Activated CD8-positive, alpha-beta memory T cell treated with anti-CD3 and anti-CD28 coated beads for 4 hours (primary cell): Measurements from ENCODE around the gene DGKD.

Experiments used
- DNase-seq, 2 donors: peaks; one replicate each; pipeline ENCODE4 v3.0.0-alpha.2; 2020; ENCODE audit warnings: low read depth in 2 of 2

The DGKD gene

GRCh38 chr2:233474308-233475160 lies 120.2 kb downstream of the DGKD start:
- DNase-seq, result no peak

- DNase-seq, result no peak
Measured at GRCh38 chr2:233476063-233476410, 121.7 kb downstream of the DGKD start.

DNA sequence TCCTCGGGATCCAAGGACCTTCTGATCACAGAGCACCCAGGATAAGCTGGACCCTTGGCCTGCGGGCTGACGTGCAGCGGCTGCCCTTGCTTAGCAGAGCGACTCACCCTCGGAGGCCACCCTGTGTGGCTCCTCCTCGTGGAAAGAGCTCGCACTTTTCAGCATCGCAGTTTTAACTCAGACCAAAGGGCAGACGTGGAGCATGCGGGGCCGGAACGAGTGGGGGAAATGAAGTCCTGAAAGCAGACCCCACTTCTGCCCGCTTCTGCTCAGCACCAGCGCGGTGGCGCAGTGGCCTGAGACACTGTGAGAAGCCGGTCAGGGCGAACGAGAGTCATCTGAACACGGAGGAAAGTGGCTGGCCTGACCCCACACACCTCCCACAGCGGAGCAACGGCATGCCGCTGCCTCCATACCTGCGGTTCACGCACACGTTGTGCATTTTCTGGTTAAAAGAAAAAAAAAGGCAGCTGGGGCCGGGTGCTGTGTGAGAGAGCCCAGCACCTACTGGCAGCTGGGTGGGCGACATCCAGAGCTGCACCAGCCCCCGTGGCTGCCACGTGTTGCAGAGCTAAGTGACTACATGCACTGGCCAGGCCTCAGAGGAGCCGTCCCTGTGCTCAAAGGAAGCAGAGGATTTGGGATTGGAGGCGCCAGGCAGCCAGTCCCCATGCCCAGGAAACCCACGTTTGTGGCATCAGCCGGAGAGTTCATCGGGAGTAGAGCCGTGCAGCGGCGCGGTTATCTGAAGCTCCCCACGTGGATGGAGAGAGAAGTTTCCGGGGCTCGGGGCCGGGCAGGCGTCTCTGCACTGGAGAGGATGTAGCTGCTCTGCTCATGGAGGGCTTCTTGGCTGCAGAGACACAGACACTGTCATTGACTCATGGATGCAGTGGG lies 122.6 kb downstream of the DGKD start:
- DNase-seq, result no peak

DNA sequence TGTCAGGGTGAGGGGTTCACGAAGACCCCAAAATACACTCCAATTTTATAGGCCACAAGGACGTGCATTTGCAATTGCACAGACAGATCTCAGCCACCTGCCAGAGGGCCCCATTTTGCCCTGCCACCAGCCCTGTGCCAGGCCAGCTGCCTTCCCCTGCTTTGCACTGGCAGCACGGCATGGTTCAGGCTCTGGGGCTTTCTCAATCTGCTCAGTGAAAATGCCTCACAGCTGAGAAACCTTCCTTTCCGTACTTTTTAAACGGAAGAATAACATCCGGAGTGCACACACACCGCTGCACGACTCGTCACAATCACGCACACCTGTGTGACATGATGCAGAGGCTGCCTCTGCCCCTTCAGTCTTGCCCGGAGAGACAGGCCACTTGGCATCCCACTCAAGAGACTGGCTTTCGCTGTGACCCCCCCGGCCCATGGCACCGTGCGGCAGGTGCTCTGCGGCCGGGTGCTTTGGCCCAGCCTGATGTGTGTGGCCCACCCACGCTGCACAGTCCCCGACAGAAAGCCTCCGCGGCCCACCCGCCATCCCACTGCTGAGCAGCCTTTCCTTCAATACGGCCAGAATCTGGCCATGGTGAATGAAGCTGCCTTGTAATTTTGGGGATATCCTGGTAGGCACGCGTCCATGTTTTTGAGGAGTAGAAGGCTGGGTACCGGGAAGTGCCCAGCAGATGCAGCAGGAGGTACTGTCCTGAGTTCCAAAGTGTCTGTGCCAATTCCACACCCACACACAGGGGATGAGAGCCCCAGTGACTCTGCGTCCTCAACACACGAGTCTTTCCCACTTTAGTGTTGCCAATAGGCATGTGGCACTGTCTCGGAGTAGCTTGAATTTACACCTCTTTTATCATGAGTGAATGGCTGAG lies 123.5 kb downstream of the DGKD start:
- no peak for DNase-seq

GRCh38 chr2:233479616-233480489 lies 125.6 kb downstream of the DGKD start:
- no peak for DNase-seq

GRCh38 chr2:233480490-233481202 lies 126.4 kb downstream of the DGKD start:
- DNase-seq, result no peak

GRCh38 chr2:233481368-233482142 lies 127.3 kb downstream of the DGKD start:
- no peak for DNase-seq

GRCh38 chr2:233482616-233483015 lies 128.3 kb downstream of the DGKD start:
- DNase-seq, result no peak

DNA sequence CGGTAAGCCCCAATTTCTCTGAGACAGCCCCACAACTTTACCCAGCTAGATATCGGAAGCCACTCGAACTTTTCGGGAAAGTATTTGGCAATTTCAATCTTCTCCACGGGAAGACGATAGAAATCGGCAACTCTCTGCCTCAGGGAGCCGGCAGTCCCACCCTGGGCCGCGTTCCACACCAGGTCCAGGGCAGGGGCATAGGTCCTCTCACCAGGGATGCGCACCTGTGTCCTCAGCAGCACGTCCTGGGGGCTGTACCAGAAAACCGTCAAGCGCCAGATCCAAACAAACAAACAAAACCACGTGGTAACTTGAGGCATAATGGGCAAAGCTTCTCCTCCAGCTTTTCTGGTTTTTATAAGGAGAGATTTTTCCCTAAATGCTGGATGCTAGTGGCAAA lies 131.4 kb downstream of the DGKD start:
- DNase-seq, result no peak

DNA sequence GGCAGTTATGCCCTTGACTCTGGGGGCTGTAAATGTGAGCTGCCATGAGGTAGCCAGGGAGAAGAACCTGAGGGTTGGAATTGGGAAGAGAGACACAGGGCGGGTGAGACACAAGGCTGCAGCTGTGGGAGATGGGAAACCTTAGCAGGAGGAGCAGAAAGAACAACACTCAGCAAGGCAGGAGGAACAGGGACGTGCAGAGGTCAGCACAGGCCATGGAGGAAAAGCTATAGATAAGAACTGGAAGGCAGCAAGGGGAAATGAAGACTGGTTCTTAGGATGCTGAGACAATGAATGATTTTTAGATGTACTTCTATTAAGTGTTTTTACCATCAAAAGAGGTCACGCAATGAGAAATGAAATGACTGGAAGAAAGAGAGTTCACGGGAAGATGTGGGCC lies 132.1 kb downstream of the DGKD start:
- DNase-seq, result no peak

- no peak for DNase-seq
Measured at GRCh38 chr2:233486778-233487552, 132.7 kb downstream of the DGKD start.

DNA sequence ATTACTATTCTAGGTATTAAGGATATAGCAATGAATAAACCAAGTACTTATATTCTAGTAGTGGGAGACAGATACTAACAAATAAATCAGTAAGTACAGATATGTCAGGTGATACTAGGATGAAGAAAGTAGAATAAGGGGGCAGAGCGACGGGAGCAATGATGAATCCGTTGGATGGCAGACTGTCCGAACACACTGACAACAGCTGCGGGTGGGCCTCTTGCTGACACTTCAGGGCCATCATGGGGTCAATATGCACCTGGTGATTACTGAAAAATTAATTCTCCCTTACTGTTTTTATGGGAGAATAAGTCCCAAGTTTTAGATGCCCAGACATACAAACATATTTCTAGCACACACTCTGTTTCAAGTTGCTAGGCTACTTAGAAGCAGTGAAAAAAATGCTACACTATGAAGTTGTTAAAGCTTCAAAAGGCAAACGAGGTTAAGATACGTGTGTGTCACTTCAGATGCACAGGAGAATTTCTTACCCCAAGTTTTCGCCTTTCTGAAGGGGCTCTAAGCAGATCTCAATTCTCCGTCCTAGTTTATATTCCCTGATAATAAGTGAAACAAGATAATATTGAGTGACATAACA lies 133.6 kb downstream of the DGKD start:
- no peak for DNase-seq

DNA sequence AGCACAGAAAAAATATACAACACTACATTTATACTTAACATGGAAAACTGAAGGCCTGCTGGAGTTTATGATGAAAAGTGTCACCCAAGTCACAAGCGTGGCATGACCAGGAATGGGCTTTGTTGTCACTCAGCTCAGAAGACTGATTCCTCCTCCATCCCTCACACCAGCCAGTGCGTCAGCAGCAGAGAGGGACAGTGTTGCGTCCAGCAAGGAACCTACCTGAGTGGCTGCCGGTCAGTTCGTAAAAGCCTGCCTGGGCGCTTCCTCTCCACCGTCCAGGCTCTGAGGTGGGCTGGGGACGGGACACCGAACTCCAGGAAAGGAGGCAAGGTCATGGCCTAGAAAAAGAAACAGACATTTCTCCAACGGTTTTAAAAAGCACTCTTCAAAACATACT lies 134.8 kb downstream of the DGKD start:
- no peak for DNase-seq

GRCh38 chr2:233489666-233490065 lies 135.4 kb downstream of the DGKD start:
- no peak for DNase-seq

GRCh38 chr2:233490831-233491230 lies 136.5 kb downstream of the DGKD start:
- DNase-seq, result no peak

GRCh38 chr2:233491326-233491725 lies 137.0 kb downstream of the DGKD start:
- DNase-seq, result no peak

DNA sequence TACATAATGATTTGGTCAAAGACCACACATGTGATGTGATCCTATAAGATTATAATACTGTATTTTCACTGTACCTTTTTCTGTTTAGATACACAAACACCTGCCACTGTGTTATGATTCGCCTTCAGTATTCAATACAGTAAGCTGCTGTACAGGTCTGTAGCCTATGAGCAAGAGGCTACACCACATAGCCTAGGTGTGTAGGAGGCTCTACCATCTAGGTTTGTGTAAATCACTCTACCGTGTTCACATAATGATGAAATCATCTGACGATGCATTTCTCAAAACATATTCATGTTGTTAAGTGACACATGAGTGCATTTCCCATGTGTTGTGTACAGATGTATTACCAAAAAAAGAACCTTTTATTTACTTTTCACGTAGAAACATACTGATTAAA lies 137.8 kb downstream of the DGKD start:
- no peak for DNase-seq

- no peak for DNase-seq
Measured at GRCh38 chr2:233492751-233493150, 138.5 kb downstream of the DGKD start.
